IMR-90 (cell line): ENCODE data around the gene CPSF7. TPM values are rescaled to one million over a fixed set of nuclear protein-coding genes. Genes with fewer than 3 reads are reported as not detected.

Source experiments
- ATAC-seq: fragments of 200-7000 bp; cut with Tn5 transposase; 2 replicates; pipeline ENCODE4 v1.9.1; 2020; ENCODE audit warnings: low read depth, mild to moderate bottlenecking, moderate library complexity
- BruUV-seq: library from RNA; stranded (reverse); fragments of 400-500 nt; replicated peaks from 2 replicates; lab custom pipeline; 2021; lab: Mats Ljungman, UMichigan
- CTCF ChIA-PET: fragments of 300-600 bp; formaldehyde crosslinking; extraction: SDS; loops from one replicate; lab custom pipeline; 2021; ENCODE audit warnings: antibody characterized with exemption; lab: Yijun Ruan, JAX
- POLR2A ChIA-PET: fragments of 300-600 bp; sonication (Branson Sonifier 250); formaldehyde crosslinking; loops from one replicate; lab custom pipeline; 2022; ENCODE audit warnings: antibody characterized with exemption; ENCODE audit not compliant: unreplicated experiment; lab: Charles Lee
- DNase-seq: peaks from one replicate; pipeline ENCODE4 v3.0.0; 2013
- H2AFZ ChIP-seq: replicated peaks from 2 replicates; pipeline ENCODE3; 2013; ENCODE audit warnings: low read length, mild to moderate bottlenecking; ENCODE audit not compliant: poor library complexity
- H2AK5ac ChIP-seq: 2 replicates; pipeline ENCODE4 v1.6.1; 2013; ENCODE audit warnings: low read depth, low read length, inconsistent platforms
- H2AK9ac ChIP-seq: replicated peaks from 2 replicates; pipeline ENCODE3; 2013; ENCODE audit warnings: mild to moderate bottlenecking, low read depth, low read length, moderate library complexity; ENCODE audit not compliant: poor library complexity
- H2BK120ac ChIP-seq: 2 replicates; pipeline ENCODE4 v1.6.1; 2013; ENCODE audit warnings: low read depth, low read length, inconsistent platforms
- H2BK15ac ChIP-seq: 3 replicates; pipeline ENCODE4 v1.6.1; 2013; ENCODE audit warnings: low read depth, low read length, inconsistent platforms
- H2BK20ac ChIP-seq: 2 replicates; pipeline ENCODE4 v1.6.1; 2013; ENCODE audit warnings: low read depth, mild to moderate bottlenecking, inconsistent platforms, low read length, moderate library complexity
- H2BK5ac ChIP-seq: 2 replicates; pipeline ENCODE4 v1.6.1; 2013; ENCODE audit warnings: mild to moderate bottlenecking, low read depth, low read length, inconsistent platforms; ENCODE audit not compliant: poor library complexity, severe bottlenecking
- H3K14ac ChIP-seq: replicated peaks from 2 replicates; pipeline ENCODE4 v1.6.1; 2013; ENCODE audit warnings: low read depth, low read length, inconsistent platforms
- H3K18ac ChIP-seq: 2 replicates; pipeline ENCODE4 v1.6.1; 2013; ENCODE audit warnings: low read depth, low read length, control low read depth
- H3K23ac ChIP-seq: 2 replicates; pipeline ENCODE4 v1.6.1; 2013; ENCODE audit warnings: low read depth, low read length, inconsistent platforms
- H3K27ac ChIP-seq: 2 replicates; pipeline ENCODE4 v1.5.1; 2013; ENCODE audit warnings: mild to moderate bottlenecking, control low read depth, low read length; ENCODE audit not compliant: insufficient read depth
- H3K27me3 ChIP-seq: 2 replicates; pipeline ENCODE4 v1.6.1; 2013; ENCODE audit warnings: low read length; ENCODE audit not compliant: control insufficient read depth, insufficient read depth
- H3K36me3 ChIP-seq: 2 replicates; pipeline ENCODE4 v1.6.1; 2013; ENCODE audit warnings: low read length, mixed read lengths; ENCODE audit not compliant: control insufficient read depth, insufficient read depth
- H3K4ac ChIP-seq: 2 replicates; pipeline ENCODE4 v1.6.1; 2013; ENCODE audit warnings: low read depth, low read length, inconsistent platforms
- H3K4me1 ChIP-seq: 2 replicates; pipeline ENCODE4 v1.6.1; 2013; ENCODE audit warnings: low read length, mixed read lengths; ENCODE audit not compliant: control insufficient read depth, insufficient read depth
- H3K4me2 ChIP-seq: 2 replicates; pipeline ENCODE4 v1.6.1; 2013; ENCODE audit warnings: low read depth, mild to moderate bottlenecking, control low read depth, low read length, moderate library complexity
- H3K4me3 ChIP-seq: 2 replicates; pipeline ENCODE4 v1.5.1; 2013; ENCODE audit warnings: low read depth, mild to moderate bottlenecking, control low read depth, low read length, moderate library complexity; ENCODE audit not compliant: insufficient read depth
- H3K56ac ChIP-seq: 2 replicates; pipeline ENCODE4 v1.6.1; 2013; ENCODE audit warnings: low read length, inconsistent platforms; ENCODE audit not compliant: insufficient read depth; ENCODE audit errors: extremely low read depth
- H3K79me1 ChIP-seq, 2 experiments: 2 replicates each; pipeline ENCODE4 v1.6.1; 2013; ENCODE audit warnings: low read length in 2 of 2, inconsistent platforms in 1 of 2, low read depth in 1 of 2
- H3K9ac ChIP-seq: 2 replicates; pipeline ENCODE4 v1.6.1; 2013; ENCODE audit warnings: low read depth, low read length, control low read depth
- H3K9me1 ChIP-seq: 2 replicates; pipeline ENCODE4 v1.6.1; 2013; ENCODE audit warnings: low read length, inconsistent platforms; ENCODE audit not compliant: insufficient read depth
- H3K9me3 ChIP-seq: 2 replicates; pipeline ENCODE4 v1.6.1; 2013; ENCODE audit warnings: low read length; ENCODE audit not compliant: control insufficient read depth, insufficient read depth
- H4K20me1 ChIP-seq: 2 replicates; pipeline ENCODE4 v1.6.1; 2013; ENCODE audit warnings: low read length, inconsistent platforms; ENCODE audit not compliant: insufficient read depth
- H4K5ac ChIP-seq: 2 replicates; pipeline ENCODE4 v1.6.1; 2013; ENCODE audit warnings: mild to moderate bottlenecking, low read depth, low read length, control low read depth
- H4K8ac ChIP-seq, 2 experiments: 2 replicates each; pipeline ENCODE4 v1.6.1; 2013; ENCODE audit warnings: low read depth in 2 of 2, low read length in 2 of 2, control low read depth in 1 of 2, inconsistent platforms in 1 of 2
- H4K91ac ChIP-seq: 2 replicates; pipeline ENCODE4 v1.6.1; 2013; ENCODE audit warnings: low read depth, low read length, inconsistent platforms; ENCODE audit not compliant: insufficient read depth
- MAFK ChIP-seq: IDR thresholded peaks from 2 replicates; pipeline ENCODE4 v1.6.1; 2012; ENCODE audit warnings: low read depth, low read length, improper control_type of control experiment
- MXI1 ChIP-seq: IDR thresholded peaks from 2 replicates; pipeline ENCODE4 v1.6.1; 2012; ENCODE audit warnings: low read depth, mild to moderate bottlenecking, low read length, moderate library complexity, borderline replicate concordance
- RFX5 ChIP-seq: IDR thresholded peaks from 2 replicates; pipeline ENCODE4 v1.8.0; 2012; ENCODE audit warnings: low read depth, mild to moderate bottlenecking, low read length, moderate library complexity
- WGBS, 2 experiments: methylation state at CpG; one replicate each; pipeline versions ENCODE4 v1.1.5 to v1.1.7; 2013; ENCODE audit warnings: missing lambda C conversion rate in 2 of 2; ENCODE audit not compliant: insufficient read length in 1 of 2; ENCODE audit errors: extremely low coverage in 2 of 2; 5-methylcytosine and 5-hydroxymethylcytosine counted together
- dilution Hi-C: fragments of 300-500 bp; cut with HindIII; formaldehyde crosslinking; loops from one replicate; pipeline ENCODE4 v1.14.3; 2018; ENCODE audit warnings: low sequenced_read_pairs; ENCODE audit not compliant: unreplicated experiment
- in situ Hi-C: fragments of 300-500 bp; cut with MboI; formaldehyde crosslinking; loops from 3 replicates; pipeline ENCODE4 v1.14.3; 2019; ENCODE audit warnings: low sequenced_read_pairs, inconsistent platforms, mixed read lengths
- intact Hi-C: fragments of 100-400 bp; cut with micrococcal nuclease; formaldehyde crosslinking; loops from 2 replicates; pipeline ENCODE4 v1.10.0; 2022
- polyA plus RNA-seq, 3 experiments: library from polyadenylated mRNA; depleted of rRNA; stranded (reverse); fragments of >200 nt; gene quantifications; 2 replicates each; pipeline ENCODE4 v1.2.3, GENCODE V29; 2012; ENCODE audit warnings: low replicate concordance in 1 of 3
- total RNA-seq: library from RNA; depleted of rRNA; stranded (reverse); fragments of >200 nt; gene quantifications from 2 replicates; pipeline ENCODE4 v1.2.3, GENCODE V29; 2012

The CPSF7 gene
- total and polyA plus RNA-seq, 2 of the 4 experiments (the other 2 are of a cell fraction), result 9.5 to 55.2 TPM

DNA sequence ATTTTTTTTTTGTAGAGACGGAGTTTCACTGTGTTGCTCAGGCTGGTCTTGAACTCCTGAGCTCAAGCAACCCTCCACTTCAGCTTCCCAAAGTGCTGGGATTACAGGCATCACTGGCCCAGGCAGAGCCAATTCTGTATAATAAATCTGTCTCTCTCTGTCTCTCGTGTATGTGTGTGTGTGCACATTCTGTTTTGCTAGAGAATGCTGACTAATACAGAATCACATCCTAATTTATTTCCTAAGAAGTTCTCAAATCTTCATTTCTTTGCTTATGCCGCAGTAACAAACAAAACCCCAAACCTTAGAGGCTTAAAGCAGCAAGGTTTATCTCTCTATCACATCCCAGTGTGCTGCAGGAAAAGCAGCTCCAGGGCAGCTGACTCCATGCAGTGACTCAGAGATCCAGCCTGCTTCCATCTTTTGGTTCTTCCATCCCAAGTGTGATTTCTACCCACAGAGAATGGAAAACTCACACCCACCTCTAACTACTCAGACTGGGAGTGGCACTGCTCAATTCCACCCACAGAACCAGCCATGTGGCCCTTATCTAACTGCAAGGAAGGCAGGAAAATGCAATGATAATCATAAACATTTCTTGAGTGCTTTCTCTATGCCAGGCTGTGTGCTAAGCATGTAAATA, 43.7 kb upstream of the CPSF7 start:
- no peak overlapping the region for H2AK5ac ChIP-seq
- H2AFZ ChIP-seq, result no peak overlapping the region
- H4K8ac ChIP-seq, result no peak overlapping the region
- H2BK20ac ChIP-seq, result no peak overlapping the region
- no peak overlapping the region for H3K14ac ChIP-seq
- H2BK15ac ChIP-seq, result no peak overlapping the region
- peaks cover 2% of the 10 kb centered on the region; the same call in 1 of the 2 replicates for H3K9me3 ChIP-seq
- H3K56ac ChIP-seq, result no peak overlapping the region
- peaks cover 11% of the 10 kb centered on the region for H3K36me3 ChIP-seq
- intact Hi-C loops (no loop called here), in situ Hi-C loops (no loop called here), dilution Hi-C loops (no loop called here)
- H3K4me3 ChIP-seq, result no peak overlapping the region
- no peak overlapping the region for H3K23ac ChIP-seq
- WGBS, 2 experiments, result no CpG with 5 or more reads among the region's 3 CpGs
- H3K79me1 ChIP-seq, result no peaks in the 10 kb centered on the region
- no TSS peak for BruUV-seq
- H4K91ac ChIP-seq, result no peak overlapping the region
- no peak overlapping the region for H3K9ac ChIP-seq
- 0 out of 2 replicates have a peak, but pooled peaks cover 6% of the 10 kb centered on the region for H3K9me1 ChIP-seq
- H3K4ac ChIP-seq, result no peak overlapping the region
- H3K4me1 ChIP-seq, result no peaks in the 10 kb centered on the region
- H4K20me1 ChIP-seq, result no peaks in the 10 kb centered on the region; the same call in 1 of the 2 replicates
- no peak overlapping the region for H2BK5ac ChIP-seq
- CTCF ChIA-PET, result interaction anchor here (0.6 to 1.8 kb wide), 2 partner anchors 16 to 165 kb away, joined by 3 to 5 read pairs; no protein-coding TSS in a partner anchor
- TF ChIP-seq MXI1, result no peak
- no peak for TF ChIP-seq RFX5
- peak; percentile 53; the same call in 1 of the 2 replicates for TF ChIP-seq MAFK
- peak; percentile 30; the same call in 1 of the 2 replicates for ATAC-seq
- H3K27me3 ChIP-seq, result peaks cover 2% of the 10 kb centered on the region; the same call in 1 of the 2 replicates
- H3K27ac ChIP-seq, result no peak overlapping the region
- H3K18ac ChIP-seq, result no peak overlapping the region
- no peak overlapping the region for H2BK120ac ChIP-seq
- POLR2A ChIA-PET, result no interaction called here
- no peak overlapping the region for H2AK9ac ChIP-seq
- DNase-seq, result peak; percentile 28
- H3K4me2 ChIP-seq, result no peak overlapping the region
- H4K5ac ChIP-seq, result no peak overlapping the region
